ENCODE results near the gene PRKCE.

PRKCE gene

DNA sequence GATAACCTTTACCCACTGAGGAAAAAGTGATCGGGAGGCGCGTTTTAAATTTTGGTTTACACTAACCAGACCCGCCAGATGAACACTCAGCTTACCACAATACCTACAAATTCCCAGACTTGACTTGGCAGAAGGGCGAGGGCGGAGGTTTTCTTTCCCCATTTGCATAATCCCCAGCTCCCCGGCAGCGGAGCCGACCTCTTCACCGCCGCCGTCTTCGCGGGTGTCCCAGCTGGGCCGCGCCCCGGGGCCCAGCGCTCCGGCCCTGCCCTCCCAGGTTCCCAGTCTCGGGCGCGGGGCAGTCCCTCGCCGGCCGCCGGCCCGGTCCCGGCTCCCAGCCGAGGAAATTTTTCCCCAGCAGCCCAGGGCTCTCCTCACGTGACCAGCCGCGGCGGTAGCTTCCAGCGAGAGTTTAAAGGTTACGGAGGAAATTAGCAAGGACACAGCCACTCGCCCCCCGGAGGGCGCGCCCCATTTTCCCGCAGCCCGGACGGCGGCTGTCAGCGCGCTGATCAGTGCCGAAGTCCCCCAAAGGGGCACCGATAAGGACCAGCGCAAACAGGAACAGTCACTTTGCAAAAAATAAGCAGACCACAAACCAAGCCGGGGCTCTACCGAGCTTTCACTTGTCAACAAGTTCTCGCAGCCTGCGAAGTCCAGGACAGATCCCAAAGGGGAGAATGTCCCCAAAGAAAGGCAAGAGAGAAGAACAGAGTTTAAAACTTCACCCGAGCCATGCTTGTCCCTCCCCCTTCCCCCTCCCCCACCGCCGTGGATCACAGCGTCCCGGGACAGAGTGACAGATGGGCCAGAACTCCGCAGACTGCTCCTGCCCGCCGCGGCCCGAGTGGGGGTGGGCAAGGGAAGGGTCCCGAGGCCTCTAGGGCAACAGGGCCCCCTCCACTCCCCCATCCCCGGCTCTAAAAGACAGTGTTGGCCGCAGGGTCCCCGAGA lies 1.3 kb upstream of the PRKCE start:
- TF ChIP-seq, protein P1, sequence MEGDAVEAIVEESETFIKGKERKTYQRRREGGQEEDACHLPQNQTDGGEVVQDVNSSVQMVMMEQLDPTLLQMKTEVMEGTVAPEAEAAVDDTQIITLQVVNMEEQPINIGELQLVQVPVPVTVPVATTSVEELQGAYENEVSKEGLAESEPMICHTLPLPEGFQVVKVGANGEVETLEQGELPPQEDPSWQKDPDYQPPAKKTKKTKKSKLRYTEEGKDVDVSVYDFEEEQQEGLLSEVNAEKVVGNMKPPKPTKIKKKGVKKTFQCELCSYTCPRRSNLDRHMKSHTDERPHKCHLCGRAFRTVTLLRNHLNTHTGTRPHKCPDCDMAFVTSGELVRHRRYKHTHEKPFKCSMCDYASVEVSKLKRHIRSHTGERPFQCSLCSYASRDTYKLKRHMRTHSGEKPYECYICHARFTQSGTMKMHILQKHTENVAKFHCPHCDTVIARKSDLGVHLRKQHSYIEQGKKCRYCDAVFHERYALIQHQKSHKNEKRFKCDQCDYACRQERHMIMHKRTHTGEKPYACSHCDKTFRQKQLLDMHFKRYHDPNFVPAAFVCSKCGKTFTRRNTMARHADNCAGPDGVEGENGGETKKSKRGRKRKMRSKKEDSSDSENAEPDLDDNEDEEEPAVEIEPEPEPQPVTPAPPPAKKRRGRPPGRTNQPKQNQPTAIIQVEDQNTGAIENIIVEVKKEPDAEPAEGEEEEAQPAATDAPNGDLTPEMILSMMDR (IDR thresholded peaks at IDR 0.05; ENCODE audit: borderline replicate concordance, insufficient read depth, low read depth, low read length) = no peak
- peak overlapping the region; percentile 79 for H3K4me3 ChIP-seq (ENCODE audit: low read depth, low read length)

DNA sequence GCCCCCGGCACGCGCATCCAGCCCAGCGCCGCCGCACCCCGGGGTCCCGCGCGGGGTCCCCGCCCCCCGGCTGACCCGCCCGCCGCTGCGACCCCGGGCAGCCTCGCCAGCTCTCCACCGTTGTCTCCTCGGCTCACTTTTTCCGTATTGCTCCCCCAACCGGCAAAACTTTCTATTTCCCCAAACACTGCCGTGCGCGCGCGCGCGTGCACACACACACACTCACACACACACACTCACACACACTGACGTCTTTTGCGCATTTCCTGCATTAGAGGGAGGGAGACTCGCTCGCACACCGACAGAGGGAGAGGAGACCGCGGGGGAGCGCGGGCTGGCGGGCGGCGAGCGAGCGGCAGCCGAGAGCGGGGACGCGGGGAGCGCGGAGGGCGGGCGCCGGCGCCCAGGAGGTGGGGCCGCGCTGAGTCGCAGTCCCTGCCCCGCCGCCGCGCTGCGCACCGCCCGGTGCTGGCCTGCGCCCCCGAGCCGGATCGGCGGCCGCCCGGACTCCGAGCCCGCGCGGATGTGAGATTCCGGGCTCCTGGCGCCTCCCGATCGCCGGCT lies 542 bp upstream of the PRKCE start:
- peak overlapping the region; percentile 79 for H3K4me3 ChIP-seq (ENCODE audit: low read depth, low read length)

DNA sequence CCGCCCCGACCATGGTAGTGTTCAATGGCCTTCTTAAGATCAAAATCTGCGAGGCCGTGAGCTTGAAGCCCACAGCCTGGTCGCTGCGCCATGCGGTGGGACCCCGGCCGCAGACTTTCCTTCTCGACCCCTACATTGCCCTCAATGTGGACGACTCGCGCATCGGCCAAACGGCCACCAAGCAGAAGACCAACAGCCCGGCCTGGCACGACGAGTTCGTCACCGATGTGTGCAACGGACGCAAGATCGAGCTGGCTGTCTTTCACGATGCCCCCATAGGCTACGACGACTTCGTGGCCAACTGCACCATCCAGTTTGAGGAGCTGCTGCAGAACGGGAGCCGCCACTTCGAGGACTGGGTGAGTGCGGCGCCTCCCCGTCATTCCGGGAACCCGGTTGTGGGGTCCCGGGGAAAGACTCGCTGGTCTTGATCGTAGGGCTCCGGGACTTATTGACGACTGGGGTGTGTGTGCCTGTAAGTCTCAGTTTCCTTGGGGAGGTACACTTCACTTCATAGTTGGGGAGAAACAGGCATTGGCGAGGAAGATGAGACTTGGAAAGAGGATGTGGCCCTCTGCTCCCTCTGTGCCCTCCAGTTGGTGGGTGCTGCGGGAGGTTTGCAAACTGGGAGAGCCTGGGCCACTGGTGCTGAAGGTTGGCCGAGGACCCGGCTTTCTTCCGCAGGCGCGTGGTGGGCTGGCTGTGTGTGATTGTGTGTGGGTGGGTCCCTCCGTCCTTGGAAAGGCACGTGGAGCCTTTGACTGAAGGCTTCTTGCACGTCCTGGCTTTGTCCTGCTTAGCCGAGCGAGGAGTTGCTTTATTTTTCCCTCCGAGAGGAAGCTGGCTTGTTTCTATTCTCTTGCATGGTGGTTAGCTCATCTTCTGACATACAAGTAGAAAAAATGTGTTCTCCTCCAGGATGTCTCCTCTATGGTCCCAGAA lies 886 bp downstream of the PRKCE start:
- TF ChIP-seq, protein P1 (IDR thresholded peaks at IDR 0.05; ENCODE audit: borderline replicate concordance, insufficient read depth, low read depth, low read length) = no peak
- H3K4me3 ChIP-seq (ENCODE audit: low read depth, low read length) = peak overlapping the region; percentile 79

More for the DNA sequence above, 542 bp upstream of the PRKCE start:
- TF ChIP-seq, protein P1 (IDR thresholded peaks at IDR 0.05; ENCODE audit: borderline replicate concordance, insufficient read depth, low read depth, low read length) = peak; percentile 50

- peak overlapping the region; percentile 79 for H3K4me3 ChIP-seq (ENCODE audit: low read depth, low read length)
- TF ChIP-seq, protein P1 (IDR thresholded peaks at IDR 0.05; ENCODE audit: borderline replicate concordance, insufficient read depth, low read depth, low read length) = no peak
Measured at GRCh38 chr2:45653122-45653913, 1.8 kb downstream of the PRKCE start.

- H3K4me3 ChIP-seq (ENCODE audit: low read depth, low read length) = no peak overlapping the region
- TF ChIP-seq, protein P1 (IDR thresholded peaks at IDR 0.05; ENCODE audit: borderline replicate concordance, insufficient read depth, low read depth, low read length) = no peak
Measured at GRCh38 chr2:45654250-45654649, 2.8 kb downstream of the PRKCE start.

- TF ChIP-seq, protein P1 (IDR thresholded peaks at IDR 0.05; ENCODE audit: borderline replicate concordance, insufficient read depth, low read depth, low read length) = no peak
- H3K4me3 ChIP-seq (ENCODE audit: low read depth, low read length) = no peak overlapping the region
Measured at GRCh38 chr2:45661828-45662227, 10.4 kb downstream of the PRKCE start.
